Nasal cavity respiratory epithelium epithelial cell of viscerocranial mucosa (primary cell): ENCODE measurements around the gene APLN. TPM values are rescaled to one million over a fixed set of nuclear protein-coding genes. Genes with fewer than 3 reads are reported as not detected.

ENCODE experiments used
- total RNA-seq: library from RNA; depleted of rRNA; stranded (reverse); fragments of >200 nt; gene quantifications from 2 replicates; pipeline ENCODE4 v1.2.3, GENCODE V29; 2014

APLN gene, protein sequence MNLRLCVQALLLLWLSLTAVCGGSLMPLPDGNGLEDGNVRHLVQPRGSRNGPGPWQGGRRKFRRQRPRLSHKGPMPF
- total RNA-seq, result under 0.01 and 0.07 TPM in 2 replicates

DNA sequence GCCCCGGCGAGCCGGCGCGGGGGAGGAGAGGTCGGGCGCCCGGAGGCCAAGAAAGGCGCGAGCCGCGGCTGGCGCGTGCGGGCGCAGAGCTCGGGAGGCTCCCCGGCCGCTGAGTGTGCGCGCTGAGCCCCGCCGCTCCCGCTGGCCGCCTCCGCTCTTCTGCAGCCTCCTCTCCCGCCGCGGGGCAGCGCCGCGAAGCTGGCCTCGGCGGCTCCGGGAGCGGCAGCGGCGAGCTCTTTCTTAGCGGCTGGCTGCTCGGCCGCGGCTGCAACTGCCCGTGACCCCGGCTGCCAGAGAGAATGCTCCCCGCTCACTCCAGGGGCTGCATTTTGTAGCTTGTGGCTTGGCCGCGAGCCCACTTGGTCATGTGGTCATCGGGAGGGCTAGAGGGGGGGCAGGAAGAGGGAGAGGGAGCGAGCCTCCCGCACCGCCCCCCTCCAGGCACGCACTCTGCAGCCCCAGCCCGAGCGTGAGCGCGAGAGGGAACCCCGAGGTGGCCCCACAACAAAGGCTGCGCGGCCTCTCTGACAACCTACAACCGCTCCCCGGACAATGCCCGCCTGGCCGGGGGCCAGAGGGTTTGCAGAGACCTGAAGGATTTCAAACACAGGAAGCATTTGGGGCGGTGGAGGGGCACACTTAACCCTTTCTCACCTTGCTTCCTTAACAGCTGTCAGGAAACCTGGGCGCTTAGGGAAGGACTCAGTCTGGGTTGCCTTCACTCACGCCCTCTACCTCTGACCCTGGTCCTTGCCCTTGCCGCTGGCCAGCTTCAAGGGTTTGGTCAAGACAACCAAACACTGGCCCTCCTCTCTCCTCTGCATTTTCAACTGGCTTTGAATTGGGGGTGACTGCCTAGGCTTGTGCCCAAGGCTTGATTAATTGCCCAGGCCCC, at the start of gene APLN:
Gene APLN (minus strand): TSS at position 305 of the 895 bp plus-strand sequence. CDS start 326 bp downstream, outside the sequence.

Other genes starting within 250 kb of the APLN start
- gene SMARCA1, start 131.5 kb downstream of the APLN start, total RNA-seq, result 5.5 and 27.0 TPM in 2 replicates
- 27.0 and 38.2 TPM in 2 replicates for gene OCRL, start 114.7 kb downstream of the APLN start, total RNA-seq
- not detected in 2 replicates for gene XPNPEP2, start 84.0 kb upstream of the APLN start, total RNA-seq
- not detected in 2 replicates for gene SASH3, start 125.0 kb upstream of the APLN start, total RNA-seq
- 16.4 and 32.7 TPM in 2 replicates for gene ZDHHC9, start 188.9 kb upstream of the APLN start, total RNA-seq